KMS-11 (cell line): ENCODE measurements around the gene OR13A1.
"Not testable (repeated sequence)": the region's sequence is repeated elsewhere in the genome, so short reads cannot be mapped to it uniquely, and the experiment has no call there.

ENCODE experiments used
- H2AFZ ChIP-seq: fragments of 200-600 bp; sonication (generic); 2 replicates; pipeline ENCODE4 v1.6.1; 2016; ENCODE audit warnings: antibody characterized with exemption, mixed run types, low read depth
- H3K27ac ChIP-seq: fragments of 200-600 bp; sonication (generic); 2 replicates; pipeline ENCODE4 v1.6.1; 2016; ENCODE audit warnings: mild to moderate bottlenecking, mixed run types
- H3K27me3 ChIP-seq: fragments of 200-600 bp; sonication (generic); 2 replicates; pipeline ENCODE4 v1.6.1; 2017; ENCODE audit warnings: mild to moderate bottlenecking, low read depth, mixed run types, moderate library complexity; ENCODE audit not compliant: insufficient read depth
- H3K36me3 ChIP-seq: fragments of 200-600 bp; sonication (generic); 2 replicates; pipeline ENCODE4 v1.6.1; 2017; ENCODE audit warnings: mild to moderate bottlenecking, mixed run types; ENCODE audit not compliant: insufficient read depth
- H3K4me1 ChIP-seq: fragments of 200-600 bp; sonication (generic); 2 replicates; pipeline ENCODE4 v1.6.1; 2016; ENCODE audit warnings: mild to moderate bottlenecking, low read depth, mixed run types; ENCODE audit not compliant: poor library complexity, severe bottlenecking
- H3K4me2 ChIP-seq: fragments of 200-600 bp; sonication (generic); 2 replicates; pipeline ENCODE4 v1.7.0; 2016; ENCODE audit warnings: mild to moderate bottlenecking, mixed run types
- H3K4me3 ChIP-seq: fragments of 200-600 bp; sonication (generic); IDR thresholded peaks from 2 replicates; pipeline ENCODE4 v1.6.1; 2017; ENCODE audit warnings: low read depth, low read length, mixed read lengths; ENCODE audit not compliant: insufficient read depth
- H3K79me2 ChIP-seq: fragments of 200-600 bp; sonication (generic); 2 replicates; pipeline ENCODE4 v1.6.1; 2016; ENCODE audit warnings: low read depth, mixed run types; ENCODE audit not compliant: insufficient read depth
- H3K9ac ChIP-seq: fragments of 200-600 bp; sonication (generic); 2 replicates; pipeline ENCODE4 v1.6.1; 2016; ENCODE audit warnings: mild to moderate bottlenecking, mixed run types
- H4K20me1 ChIP-seq: fragments of 200-600 bp; sonication (generic); 2 replicates; pipeline ENCODE4 v1.6.1; 2016; ENCODE audit warnings: mild to moderate bottlenecking, mixed run types; ENCODE audit not compliant: insufficient read depth
- TF ChIP-seq, protein P1 (sequence below): fragments of 200-600 bp; sonication (generic); conservative IDR thresholded peaks from 2 replicates; pipeline ENCODE4 v1.6.1; 2017; ENCODE audit warnings: low read depth, mild to moderate bottlenecking, antibody characterized with exemption, low read length, moderate library complexity, mixed read lengths

OR13A1 gene, protein sequence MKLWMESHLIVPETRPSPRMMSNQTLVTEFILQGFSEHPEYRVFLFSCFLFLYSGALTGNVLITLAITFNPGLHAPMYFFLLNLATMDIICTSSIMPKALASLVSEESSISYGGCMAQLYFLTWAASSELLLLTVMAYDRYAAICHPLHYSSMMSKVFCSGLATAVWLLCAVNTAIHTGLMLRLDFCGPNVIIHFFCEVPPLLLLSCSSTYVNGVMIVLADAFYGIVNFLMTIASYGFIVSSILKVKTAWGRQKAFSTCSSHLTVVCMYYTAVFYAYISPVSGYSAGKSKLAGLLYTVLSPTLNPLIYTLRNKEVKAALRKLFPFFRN

DNA sequence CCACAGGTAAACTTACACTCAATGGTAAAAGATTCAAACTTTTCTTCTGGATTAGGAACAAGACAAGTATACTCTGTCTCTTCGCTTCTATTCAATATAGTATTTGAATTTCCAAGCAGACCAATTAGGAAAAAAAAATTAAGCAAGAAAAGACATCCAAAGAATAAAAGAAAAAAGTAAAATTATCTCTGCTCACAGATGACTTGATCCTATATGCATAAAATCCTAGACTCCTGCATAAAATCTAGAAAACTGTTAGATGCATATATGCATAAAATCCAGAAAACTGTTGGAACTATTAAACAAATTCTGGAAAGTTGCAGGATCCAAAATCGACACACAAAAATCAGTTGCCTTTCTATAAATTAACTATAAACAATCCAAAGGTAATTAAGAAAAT lies at the start of gene OR13A1:
Gene OR13A1 (minus strand): TSS at position 101 of the 400 bp plus-strand sequence. CDS start 11,186 bp downstream, outside the sequence.
- no peaks in the 10 kb centered on the region for H3K27me3 ChIP-seq
- H2AFZ ChIP-seq, result no peak within 1 kb of the TSS
- TF ChIP-seq, protein P1, sequence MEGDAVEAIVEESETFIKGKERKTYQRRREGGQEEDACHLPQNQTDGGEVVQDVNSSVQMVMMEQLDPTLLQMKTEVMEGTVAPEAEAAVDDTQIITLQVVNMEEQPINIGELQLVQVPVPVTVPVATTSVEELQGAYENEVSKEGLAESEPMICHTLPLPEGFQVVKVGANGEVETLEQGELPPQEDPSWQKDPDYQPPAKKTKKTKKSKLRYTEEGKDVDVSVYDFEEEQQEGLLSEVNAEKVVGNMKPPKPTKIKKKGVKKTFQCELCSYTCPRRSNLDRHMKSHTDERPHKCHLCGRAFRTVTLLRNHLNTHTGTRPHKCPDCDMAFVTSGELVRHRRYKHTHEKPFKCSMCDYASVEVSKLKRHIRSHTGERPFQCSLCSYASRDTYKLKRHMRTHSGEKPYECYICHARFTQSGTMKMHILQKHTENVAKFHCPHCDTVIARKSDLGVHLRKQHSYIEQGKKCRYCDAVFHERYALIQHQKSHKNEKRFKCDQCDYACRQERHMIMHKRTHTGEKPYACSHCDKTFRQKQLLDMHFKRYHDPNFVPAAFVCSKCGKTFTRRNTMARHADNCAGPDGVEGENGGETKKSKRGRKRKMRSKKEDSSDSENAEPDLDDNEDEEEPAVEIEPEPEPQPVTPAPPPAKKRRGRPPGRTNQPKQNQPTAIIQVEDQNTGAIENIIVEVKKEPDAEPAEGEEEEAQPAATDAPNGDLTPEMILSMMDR, result no peak
- no peak within 1 kb of the TSS for H3K9ac ChIP-seq
- H4K20me1 ChIP-seq, result no peaks in the 10 kb centered on the region
- no peaks in the 10 kb centered on the region for H3K36me3 ChIP-seq
- no peak within 1 kb of the TSS for H3K27ac ChIP-seq
- no peak within 1 kb of the TSS for H3K4me3 ChIP-seq
- no peak within 1 kb of the TSS for H3K4me2 ChIP-seq
- no peaks in the 10 kb centered on the region for H3K79me2 ChIP-seq
- H3K4me1 ChIP-seq, result no peaks in the 10 kb centered on the region

DNA sequence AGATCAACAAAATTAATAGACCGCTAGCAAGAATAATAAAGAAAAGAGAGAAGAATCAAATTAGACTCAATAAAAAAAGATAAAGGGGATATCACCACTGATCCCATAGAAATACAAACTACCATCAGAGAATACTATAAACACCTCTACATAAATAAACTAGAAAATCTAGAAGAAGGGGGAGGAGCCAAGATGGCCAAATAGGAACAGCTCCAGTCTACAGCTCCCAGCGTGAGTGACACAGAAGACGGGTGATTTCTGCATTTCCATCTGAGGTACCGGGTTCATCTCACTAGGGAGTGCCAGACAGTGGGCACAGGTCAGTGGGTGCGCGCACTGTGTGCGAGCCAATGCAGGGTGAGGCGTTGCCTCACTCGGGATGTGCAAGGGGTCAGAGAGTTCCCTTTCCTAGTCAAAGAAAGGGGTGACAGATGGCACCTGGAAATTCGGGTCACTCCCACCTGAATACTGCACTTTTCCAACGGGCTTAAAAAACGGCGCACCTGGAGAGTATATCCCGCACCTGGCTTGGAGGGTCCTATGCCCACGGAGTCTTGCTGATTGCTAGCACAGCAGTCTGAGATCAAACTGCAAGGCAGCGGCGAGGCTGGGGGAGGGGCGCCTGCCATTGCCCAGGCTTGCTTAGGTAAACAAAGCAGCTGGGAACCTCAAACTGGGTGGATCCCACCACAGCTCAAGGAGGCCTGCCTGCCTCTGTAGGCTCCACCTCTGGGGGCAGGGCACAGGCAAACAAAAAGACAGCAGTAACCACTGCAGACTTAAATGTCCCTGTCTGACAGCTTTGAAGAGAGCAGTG lies 46.8 kb upstream of the OR13A1 start:
- not testable (repeated sequence) for H3K27ac ChIP-seq, H3K79me2 ChIP-seq, H3K4me1 ChIP-seq, H3K4me3 ChIP-seq, H3K36me3 ChIP-seq, H3K27me3 ChIP-seq, H4K20me1 ChIP-seq
- peak overlapping the region; percentile 87 for H2AFZ ChIP-seq
- peak overlapping the region; percentile 60; the same call in 1 of the 2 replicates for H3K4me2 ChIP-seq
- H3K9ac ChIP-seq, result peak overlapping the region; percentile 19; the same call in 1 of the 2 replicates

DNA sequence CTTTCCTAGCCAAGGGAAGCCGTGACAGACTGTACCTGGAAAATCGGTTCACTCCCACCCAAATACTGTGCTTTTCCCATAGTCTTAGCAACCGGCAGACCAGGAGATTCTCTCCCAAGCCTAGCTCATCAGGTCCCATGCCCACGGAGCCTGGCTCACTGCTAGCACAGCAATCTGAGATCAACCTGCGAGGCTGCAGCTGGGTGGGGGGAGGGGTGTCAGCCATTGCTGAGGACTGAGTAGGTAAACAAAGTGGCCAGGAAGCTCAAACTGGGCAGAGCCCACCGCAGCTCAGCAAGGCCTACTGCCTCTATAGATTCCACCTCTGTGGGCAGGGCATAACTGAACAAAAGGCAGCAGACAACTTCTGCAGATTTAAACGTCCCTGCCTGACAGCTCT lies 43.6 kb upstream of the OR13A1 start:
- not testable (repeated sequence) for H3K27ac ChIP-seq, H2AFZ ChIP-seq, H3K79me2 ChIP-seq, H3K4me2 ChIP-seq, H4K20me1 ChIP-seq, H3K27me3 ChIP-seq, H3K36me3 ChIP-seq, H3K4me3 ChIP-seq, H3K4me1 ChIP-seq, H3K9ac ChIP-seq

DNA sequence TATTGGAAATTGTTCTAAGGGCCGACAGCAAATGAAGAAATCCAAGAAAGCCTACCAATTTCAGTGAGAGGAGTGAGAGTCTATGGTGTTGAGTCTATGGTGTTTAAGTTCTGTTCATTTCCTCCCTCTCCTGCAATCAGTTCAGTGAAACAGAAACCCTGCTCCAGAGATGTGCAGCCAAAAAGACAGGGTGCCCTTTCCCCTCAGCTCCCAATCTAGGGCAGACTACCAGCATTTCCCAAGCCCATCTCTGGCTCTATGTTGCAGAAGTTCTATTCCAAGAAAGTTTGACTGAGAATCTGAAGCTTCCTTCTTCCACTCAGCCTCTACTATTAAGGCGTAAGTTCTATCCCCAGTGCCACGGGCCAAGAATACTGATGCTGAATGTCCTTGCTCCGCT lies 40.1 kb upstream of the OR13A1 start:
- Histone ChIP-seq H2AFZ (no peak overlapping the region), H3K27ac (no peak overlapping the region), H3K79me2 (no peaks in the 10 kb centered on the region), H3K27me3 (no peaks in the 10 kb centered on the region), H3K4me3 (no peak overlapping the region), H3K9ac (no peak overlapping the region), H3K4me2 (no peak overlapping the region), H3K36me3 (no peaks in the 10 kb centered on the region), H3K4me1 (no peaks in the 10 kb centered on the region), H4K20me1 (no peaks in the 10 kb centered on the region)
- TF ChIP-seq, protein P1, result no peak

DNA sequence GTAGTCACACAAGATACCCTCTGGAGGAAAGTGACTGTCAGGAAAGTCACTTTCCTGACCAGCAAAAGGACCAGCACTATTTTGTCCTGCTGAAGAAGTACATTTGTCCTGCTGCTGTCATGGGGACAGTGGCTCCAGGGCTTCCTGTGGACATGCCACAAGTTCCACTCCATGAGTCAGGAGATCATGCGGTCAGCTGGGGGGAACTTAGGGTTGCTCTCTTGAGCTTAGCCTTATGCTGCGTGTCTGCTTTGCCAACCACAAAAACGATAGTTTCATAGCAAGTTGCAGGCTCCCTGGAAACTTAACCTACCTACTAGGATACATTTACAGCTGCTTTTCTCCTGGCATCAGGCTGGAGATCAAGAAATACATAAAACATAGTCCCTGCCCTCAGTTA lies 38.9 kb upstream of the OR13A1 start:
- Histone ChIP-seq H4K20me1 (no peaks in the 10 kb centered on the region), H2AFZ (no peak overlapping the region)

More for the DNA sequence above, 38.9 kb upstream of the OR13A1 start:
- TF ChIP-seq, protein P1, result no peak
- H3K4me1 ChIP-seq, result no peaks in the 10 kb centered on the region
- H3K4me2 ChIP-seq, result no peak overlapping the region
- H3K27ac ChIP-seq, result no peak overlapping the region
- H3K4me3 ChIP-seq, result no peak overlapping the region
- H3K9ac ChIP-seq, result no peak overlapping the region
- H3K79me2 ChIP-seq, result no peaks in the 10 kb centered on the region
- no peaks in the 10 kb centered on the region for H3K36me3 ChIP-seq
- H3K27me3 ChIP-seq, result no peaks in the 10 kb centered on the region
